IMR-90 (cell line): Measurements from ENCODE around the gene TXNDC11. TPM values are rescaled to one million over a fixed set of nuclear protein-coding genes. Genes with fewer than 3 reads are reported as not detected.

Experiments used
- ATAC-seq: fragments of 200-7000 bp; cut with Tn5 transposase; 2 replicates; pipeline ENCODE4 v1.9.1; 2020; ENCODE audit warnings: low read depth, mild to moderate bottlenecking, moderate library complexity
- BruUV-seq: library from RNA; stranded (reverse); fragments of 400-500 nt; replicated peaks from 2 replicates; lab custom pipeline; 2021; lab: Mats Ljungman, UMichigan
- CTCF ChIA-PET: fragments of 300-600 bp; formaldehyde crosslinking; extraction: SDS; loops from one replicate; lab custom pipeline; 2021; ENCODE audit warnings: antibody characterized with exemption; lab: Yijun Ruan, JAX
- POLR2A ChIA-PET: fragments of 300-600 bp; sonication (Branson Sonifier 250); formaldehyde crosslinking; loops from one replicate; lab custom pipeline; 2022; ENCODE audit warnings: antibody characterized with exemption; ENCODE audit not compliant: unreplicated experiment; lab: Charles Lee
- DNase-seq: peaks from one replicate; pipeline ENCODE4 v3.0.0; 2013
- H2AFZ ChIP-seq: replicated peaks from 2 replicates; pipeline ENCODE3; 2013; ENCODE audit warnings: low read length, mild to moderate bottlenecking; ENCODE audit not compliant: poor library complexity
- H2AK5ac ChIP-seq: 2 replicates; pipeline ENCODE4 v1.6.1; 2013; ENCODE audit warnings: low read depth, low read length, inconsistent platforms
- H2AK9ac ChIP-seq: replicated peaks from 2 replicates; pipeline ENCODE3; 2013; ENCODE audit warnings: mild to moderate bottlenecking, low read depth, low read length, moderate library complexity; ENCODE audit not compliant: poor library complexity
- H2BK120ac ChIP-seq: 2 replicates; pipeline ENCODE4 v1.6.1; 2013; ENCODE audit warnings: low read depth, low read length, inconsistent platforms
- H2BK15ac ChIP-seq: 3 replicates; pipeline ENCODE4 v1.6.1; 2013; ENCODE audit warnings: low read depth, low read length, inconsistent platforms
- H2BK20ac ChIP-seq: 2 replicates; pipeline ENCODE4 v1.6.1; 2013; ENCODE audit warnings: low read depth, mild to moderate bottlenecking, inconsistent platforms, low read length, moderate library complexity
- H2BK5ac ChIP-seq: 2 replicates; pipeline ENCODE4 v1.6.1; 2013; ENCODE audit warnings: mild to moderate bottlenecking, low read depth, low read length, inconsistent platforms; ENCODE audit not compliant: poor library complexity, severe bottlenecking
- H3K14ac ChIP-seq: replicated peaks from 2 replicates; pipeline ENCODE4 v1.6.1; 2013; ENCODE audit warnings: low read depth, low read length, inconsistent platforms
- H3K18ac ChIP-seq: 2 replicates; pipeline ENCODE4 v1.6.1; 2013; ENCODE audit warnings: low read depth, low read length, control low read depth
- H3K23ac ChIP-seq: 2 replicates; pipeline ENCODE4 v1.6.1; 2013; ENCODE audit warnings: low read depth, low read length, inconsistent platforms
- H3K27ac ChIP-seq: 2 replicates; pipeline ENCODE4 v1.5.1; 2013; ENCODE audit warnings: mild to moderate bottlenecking, control low read depth, low read length; ENCODE audit not compliant: insufficient read depth
- H3K27me3 ChIP-seq: 2 replicates; pipeline ENCODE4 v1.6.1; 2013; ENCODE audit warnings: low read length; ENCODE audit not compliant: control insufficient read depth, insufficient read depth
- H3K36me3 ChIP-seq: 2 replicates; pipeline ENCODE4 v1.6.1; 2013; ENCODE audit warnings: low read length, mixed read lengths; ENCODE audit not compliant: control insufficient read depth, insufficient read depth
- H3K4ac ChIP-seq: 2 replicates; pipeline ENCODE4 v1.6.1; 2013; ENCODE audit warnings: low read depth, low read length, inconsistent platforms
- H3K4me1 ChIP-seq: 2 replicates; pipeline ENCODE4 v1.6.1; 2013; ENCODE audit warnings: low read length, mixed read lengths; ENCODE audit not compliant: control insufficient read depth, insufficient read depth
- H3K4me2 ChIP-seq: 2 replicates; pipeline ENCODE4 v1.6.1; 2013; ENCODE audit warnings: low read depth, mild to moderate bottlenecking, control low read depth, low read length, moderate library complexity
- H3K4me3 ChIP-seq: 2 replicates; pipeline ENCODE4 v1.5.1; 2013; ENCODE audit warnings: low read depth, mild to moderate bottlenecking, control low read depth, low read length, moderate library complexity; ENCODE audit not compliant: insufficient read depth
- H3K56ac ChIP-seq: 2 replicates; pipeline ENCODE4 v1.6.1; 2013; ENCODE audit warnings: low read length, inconsistent platforms; ENCODE audit not compliant: insufficient read depth; ENCODE audit errors: extremely low read depth
- H3K79me1 ChIP-seq, 2 experiments: 2 replicates each; pipeline ENCODE4 v1.6.1; 2013; ENCODE audit warnings: low read length in 2 of 2, inconsistent platforms in 1 of 2, low read depth in 1 of 2
- H3K9ac ChIP-seq: 2 replicates; pipeline ENCODE4 v1.6.1; 2013; ENCODE audit warnings: low read depth, low read length, control low read depth
- H3K9me1 ChIP-seq: 2 replicates; pipeline ENCODE4 v1.6.1; 2013; ENCODE audit warnings: low read length, inconsistent platforms; ENCODE audit not compliant: insufficient read depth
- H3K9me3 ChIP-seq: 2 replicates; pipeline ENCODE4 v1.6.1; 2013; ENCODE audit warnings: low read length; ENCODE audit not compliant: control insufficient read depth, insufficient read depth
- H4K20me1 ChIP-seq: 2 replicates; pipeline ENCODE4 v1.6.1; 2013; ENCODE audit warnings: low read length, inconsistent platforms; ENCODE audit not compliant: insufficient read depth
- H4K5ac ChIP-seq: 2 replicates; pipeline ENCODE4 v1.6.1; 2013; ENCODE audit warnings: mild to moderate bottlenecking, low read depth, low read length, control low read depth
- H4K8ac ChIP-seq, 2 experiments: 2 replicates each; pipeline ENCODE4 v1.6.1; 2013; ENCODE audit warnings: low read depth in 2 of 2, low read length in 2 of 2, control low read depth in 1 of 2, inconsistent platforms in 1 of 2
- H4K91ac ChIP-seq: 2 replicates; pipeline ENCODE4 v1.6.1; 2013; ENCODE audit warnings: low read depth, low read length, inconsistent platforms; ENCODE audit not compliant: insufficient read depth
- BHLHE40 ChIP-seq: fragments of 150-350 bp; IDR thresholded peaks from 2 replicates; pipeline ENCODE4 v1.6.1; 2016; ENCODE audit warnings: mild to moderate bottlenecking, low read depth, low read length
- CEBPB ChIP-seq: IDR thresholded peaks from 2 replicates; pipeline ENCODE4 v1.6.1; 2012; ENCODE audit warnings: low read depth, low read length, improper control_type of control experiment
- CHD1 ChIP-seq: IDR thresholded peaks from 2 replicates; pipeline ENCODE4 v1.6.1; 2012; ENCODE audit warnings: low read depth, low read length, improper control_type of control experiment
- CTCF ChIP-seq: conservative IDR thresholded peaks from 2 replicates; pipeline ENCODE4 v1.5.1; 2012; ENCODE audit warnings: mild to moderate bottlenecking, low read depth, low read length, improper control_type of control experiment
- ELK1 ChIP-seq: fragments of 150-350 bp; IDR thresholded peaks from 2 replicates; pipeline ENCODE4 v1.6.1; 2016; ENCODE audit warnings: low read depth, mild to moderate bottlenecking, low read length, moderate library complexity, borderline replicate concordance
- FOS ChIP-seq: fragments of 150-350 bp; IDR thresholded peaks from 2 replicates; pipeline ENCODE4 v1.6.1; 2016; ENCODE audit warnings: low read depth, low read length
- MAFK ChIP-seq: IDR thresholded peaks from 2 replicates; pipeline ENCODE4 v1.6.1; 2012; ENCODE audit warnings: low read depth, low read length, improper control_type of control experiment
- MAZ ChIP-seq: IDR thresholded peaks from 2 replicates; pipeline ENCODE4 v1.6.1; 2012; ENCODE audit warnings: low read depth, mild to moderate bottlenecking, low read length, improper control_type of control experiment, moderate library complexity, borderline replicate concordance
- MXI1 ChIP-seq: IDR thresholded peaks from 2 replicates; pipeline ENCODE4 v1.6.1; 2012; ENCODE audit warnings: low read depth, mild to moderate bottlenecking, low read length, moderate library complexity, borderline replicate concordance
- NFE2L2 ChIP-seq: fragments of 150-350 bp; IDR thresholded peaks from 2 replicates; pipeline ENCODE4 v1.6.1; 2016; ENCODE audit warnings: low read depth, mild to moderate bottlenecking, low read length
- POLR2A ChIP-seq: IDR thresholded peaks from 2 replicates; pipeline ENCODE4 v1.6.1; 2012; ENCODE audit warnings: mild to moderate bottlenecking, low read depth, low read length
- RAD21 ChIP-seq: IDR thresholded peaks from 2 replicates; pipeline ENCODE4 v1.6.1; 2012; ENCODE audit warnings: low read length, improper control_type of control experiment
- RCOR1 ChIP-seq: IDR thresholded peaks from 2 replicates; pipeline ENCODE4 v1.6.1; 2012; ENCODE audit warnings: mild to moderate bottlenecking, low read length, improper control_type of control experiment; ENCODE audit not compliant: insufficient replicate concordance
- RFX5 ChIP-seq: IDR thresholded peaks from 2 replicates; pipeline ENCODE4 v1.8.0; 2012; ENCODE audit warnings: low read depth, mild to moderate bottlenecking, low read length, moderate library complexity
- SMC3 ChIP-seq: fragments of 150-350 bp; IDR thresholded peaks from 2 replicates; pipeline ENCODE4 v1.6.1; 2016; ENCODE audit warnings: low read depth, mild to moderate bottlenecking, antibody characterized with exemption, low read length, moderate library complexity
- USF2 ChIP-seq: fragments of 150-350 bp; IDR thresholded peaks from 2 replicates; pipeline ENCODE4 v1.6.1; 2017; ENCODE audit warnings: mild to moderate bottlenecking, antibody characterized with exemption, low read length, low read depth
- WGBS, 2 experiments: methylation state at CpG; one replicate each; pipeline versions ENCODE4 v1.1.5 to v1.1.7; 2013; ENCODE audit warnings: missing lambda C conversion rate in 2 of 2; ENCODE audit not compliant: insufficient read length in 1 of 2; ENCODE audit errors: extremely low coverage in 2 of 2; 5-methylcytosine and 5-hydroxymethylcytosine counted together
- dilution Hi-C: fragments of 300-500 bp; cut with HindIII; formaldehyde crosslinking; loops from one replicate; pipeline ENCODE4 v1.14.3; 2018; ENCODE audit warnings: low sequenced_read_pairs; ENCODE audit not compliant: unreplicated experiment
- in situ Hi-C: fragments of 300-500 bp; cut with MboI; formaldehyde crosslinking; loops from 3 replicates; pipeline ENCODE4 v1.14.3; 2019; ENCODE audit warnings: low sequenced_read_pairs, inconsistent platforms, mixed read lengths
- intact Hi-C: fragments of 100-400 bp; cut with micrococcal nuclease; formaldehyde crosslinking; loops from 2 replicates; pipeline ENCODE4 v1.10.0; 2022
- polyA plus RNA-seq, 3 experiments: library from polyadenylated mRNA; depleted of rRNA; stranded (reverse); fragments of >200 nt; gene quantifications; 2 replicates each; pipeline ENCODE4 v1.2.3, GENCODE V29; 2012; ENCODE audit warnings: low replicate concordance in 1 of 3
- total RNA-seq: library from RNA; depleted of rRNA; stranded (reverse); fragments of >200 nt; gene quantifications from 2 replicates; pipeline ENCODE4 v1.2.3, GENCODE V29; 2012

TXNDC11 gene
- total and polyA plus RNA-seq, 2 of the 4 experiments (the other 2 are of a cell fraction), result 25.3 to 42.9 TPM

- Histone ChIP-seq H4K5ac (no peak overlapping the region), H2AK5ac (no peak overlapping the region), H3K9ac (no peak overlapping the region), H4K20me1 (no peaks in the 10 kb centered on the region), H4K91ac (no peak overlapping the region), H3K23ac (no peak overlapping the region), H3K27ac (no peak overlapping the region), H3K27me3 (peaks cover 2% of the 10 kb centered on the region; the same call in 1 of the 2 replicates), H3K36me3 (no peaks in the 10 kb centered on the region), H2AK9ac (no peak overlapping the region), H3K9me3 (no peaks in the 10 kb centered on the region), H2BK5ac (no peak overlapping the region), H3K4me2 (no peak overlapping the region), H2AFZ (no peak overlapping the region), H2BK20ac (no peak overlapping the region), H3K4ac (no peak overlapping the region), H2BK120ac (no peak overlapping the region), H3K18ac (no peak overlapping the region), H3K4me1 (no peaks in the 10 kb centered on the region), H3K79me1 (no peaks in the 10 kb centered on the region), H3K14ac (no peak overlapping the region), H3K4me3 (no peak overlapping the region), H3K56ac (no peak overlapping the region), H3K9me1 (no peaks in the 10 kb centered on the region), H4K8ac (no peak overlapping the region), H2BK15ac (no peak overlapping the region)
- no peak for TF ChIP-seq ELK1
- TF ChIP-seq CEBPB, result no peak
- TF ChIP-seq POLR2A, result no peak
- no peak for TF ChIP-seq USF2
- no peak for TF ChIP-seq BHLHE40
- no peak for TF ChIP-seq FOS
- no peak for TF ChIP-seq MAFK
- TF ChIP-seq RAD21, result no peak
- TF ChIP-seq CHD1, result no peak
- no peak for TF ChIP-seq NFE2L2
- no peak for TF ChIP-seq RCOR1
- TF ChIP-seq SMC3, result no peak
- no peak for TF ChIP-seq RFX5
- TF ChIP-seq CTCF, result no peak
- no peak for TF ChIP-seq MXI1
- TF ChIP-seq MAZ, result no peak
- WGBS, 2 experiments, result no CpG with 5 or more reads among the region's 7 CpGs
- intact Hi-C loops (loop anchor here (10.0 kb wide), 2 partner anchors 166 to 684 kb away; no protein-coding TSS in a partner anchor), dilution Hi-C loops (no loop called here), in situ Hi-C loops (loop anchor here (10.0 kb wide), 1 partner anchor 684 kb away; no protein-coding TSS in a partner anchor)
- POLR2A ChIA-PET, result no interaction called here
- CTCF ChIA-PET, result interaction anchor here (1.1 kb wide), 1 partner anchor 10 kb away, joined by 3 read pairs; no protein-coding TSS in a partner anchor
- ATAC-seq (no peak), DNase-seq (no peak)
- no TSS peak for BruUV-seq
Measured at GRCh38 chr16:11649276-11649675, 93.4 kb downstream of the TXNDC11 start.
